GM18507 (cell line): ENCODE results near the gene MMEL1.

Source experiments
- DNase-seq: peaks from one replicate; pipeline ENCODE4 v3.0.0; 2011; ENCODE audit warnings: low read depth; ENCODE audit not compliant: insufficient read length; ENCODE audit errors: extremely low spot score
- FAIRE-seq: peaks from 2 replicates; lab custom pipeline; 2011; peaks lifted over from hg19 to GRCh38; lab: Jason Lieb, UNC

Gene MMEL1

DNA sequence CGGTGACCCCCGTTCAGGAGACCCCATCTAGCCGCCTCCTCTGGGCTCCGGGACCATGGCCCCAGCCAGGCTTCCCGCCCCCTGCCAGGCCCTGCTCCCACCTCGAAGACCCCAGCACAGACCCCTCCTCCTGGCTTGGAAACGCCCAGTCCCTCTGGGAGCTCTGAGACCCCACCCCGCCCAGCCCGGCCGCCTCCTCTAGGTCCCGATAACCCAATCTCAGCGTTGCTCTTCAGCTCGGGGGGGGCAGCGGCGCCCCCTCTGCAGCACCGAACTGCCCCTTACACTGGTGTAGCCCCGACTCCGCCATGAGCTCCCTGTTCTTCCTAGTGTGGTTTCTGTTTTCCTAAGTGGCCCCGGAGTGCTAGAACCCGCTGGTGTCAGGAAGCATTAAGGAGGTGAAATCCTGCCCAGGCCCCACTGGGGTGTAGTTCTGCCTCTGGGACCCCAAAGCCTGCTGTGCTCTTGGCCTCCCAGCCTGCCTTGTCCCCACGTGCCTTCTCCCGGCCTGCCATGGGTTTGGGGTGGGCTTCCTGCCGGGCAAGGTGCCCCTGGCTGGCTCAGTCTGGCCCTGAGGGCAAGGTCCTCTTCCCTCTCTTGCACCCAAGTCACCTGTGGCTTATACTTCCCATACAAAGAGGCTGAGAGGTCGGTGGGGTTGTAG lies 10.7 kb upstream of the MMEL1 start:
- DNase-seq (no peak), FAIRE-seq (no peak)

DNA sequence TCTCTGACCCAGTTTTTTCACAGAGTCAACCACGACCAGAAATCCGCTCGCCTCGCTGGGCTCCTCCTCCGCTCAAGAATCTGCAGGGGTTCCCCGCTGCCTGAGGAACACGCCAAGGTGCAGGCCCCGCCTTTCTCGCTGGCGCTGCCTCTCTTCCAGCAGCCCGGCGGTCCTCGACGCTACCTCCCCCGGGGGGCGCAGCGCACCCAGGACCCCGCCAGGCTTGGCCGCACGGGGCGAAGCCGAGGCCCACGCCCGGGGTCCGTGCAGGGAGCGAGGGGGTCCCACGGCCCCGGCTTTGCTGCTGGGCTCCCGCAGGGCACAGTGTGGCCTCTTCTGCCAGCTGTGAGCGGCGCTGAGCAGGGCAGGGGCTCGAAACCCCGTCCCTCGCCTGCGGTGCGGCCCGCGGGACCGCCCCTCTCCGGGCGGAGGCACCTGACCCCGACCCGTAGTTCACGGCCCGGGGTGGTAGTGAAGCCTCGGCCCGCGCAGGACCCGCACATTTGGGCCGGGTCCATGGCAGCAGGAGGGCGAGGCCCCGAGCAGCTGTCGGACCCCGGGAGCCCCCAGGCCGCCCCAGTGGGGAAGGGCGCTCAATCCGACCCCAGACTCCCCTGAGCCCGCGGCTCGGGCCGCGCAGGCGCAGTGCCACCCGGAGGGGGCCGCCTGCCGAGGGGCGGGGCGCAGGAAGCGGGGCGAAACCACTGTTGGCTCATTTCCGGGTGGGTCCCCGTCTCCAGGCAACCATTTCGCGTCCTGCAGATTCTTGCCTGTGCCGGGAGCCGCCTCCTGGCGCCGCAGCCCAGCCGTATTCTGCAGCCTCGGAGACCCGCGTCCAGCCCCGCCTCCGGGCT lies 10.0 kb upstream of the MMEL1 start:
- FAIRE-seq: peak; percentile 92
- peak; percentile 100 for DNase-seq

DNA sequence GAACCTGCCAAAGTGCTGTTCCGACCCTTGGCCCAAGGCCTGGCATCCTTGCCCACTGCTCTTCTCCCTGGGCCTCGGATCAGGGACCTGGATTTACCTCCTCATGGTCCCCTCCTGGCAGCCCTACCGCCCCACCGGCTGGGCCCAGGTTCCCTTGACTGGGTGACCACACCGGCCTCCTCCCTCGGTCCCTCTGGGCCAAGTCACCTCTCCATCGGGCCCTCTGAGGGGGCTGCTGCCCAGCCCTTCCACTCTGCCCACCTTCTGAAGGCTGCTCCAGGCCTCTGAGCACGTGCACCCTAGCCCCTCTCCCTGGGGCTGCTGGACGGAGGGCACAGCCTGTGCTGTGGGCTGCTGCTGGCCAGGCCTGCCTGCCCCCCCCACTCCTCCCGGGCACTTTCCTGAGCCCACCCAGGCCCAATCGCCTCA lies 9.3 kb upstream of the MMEL1 start:
- no peak for FAIRE-seq
- no peak for DNase-seq

DNA sequence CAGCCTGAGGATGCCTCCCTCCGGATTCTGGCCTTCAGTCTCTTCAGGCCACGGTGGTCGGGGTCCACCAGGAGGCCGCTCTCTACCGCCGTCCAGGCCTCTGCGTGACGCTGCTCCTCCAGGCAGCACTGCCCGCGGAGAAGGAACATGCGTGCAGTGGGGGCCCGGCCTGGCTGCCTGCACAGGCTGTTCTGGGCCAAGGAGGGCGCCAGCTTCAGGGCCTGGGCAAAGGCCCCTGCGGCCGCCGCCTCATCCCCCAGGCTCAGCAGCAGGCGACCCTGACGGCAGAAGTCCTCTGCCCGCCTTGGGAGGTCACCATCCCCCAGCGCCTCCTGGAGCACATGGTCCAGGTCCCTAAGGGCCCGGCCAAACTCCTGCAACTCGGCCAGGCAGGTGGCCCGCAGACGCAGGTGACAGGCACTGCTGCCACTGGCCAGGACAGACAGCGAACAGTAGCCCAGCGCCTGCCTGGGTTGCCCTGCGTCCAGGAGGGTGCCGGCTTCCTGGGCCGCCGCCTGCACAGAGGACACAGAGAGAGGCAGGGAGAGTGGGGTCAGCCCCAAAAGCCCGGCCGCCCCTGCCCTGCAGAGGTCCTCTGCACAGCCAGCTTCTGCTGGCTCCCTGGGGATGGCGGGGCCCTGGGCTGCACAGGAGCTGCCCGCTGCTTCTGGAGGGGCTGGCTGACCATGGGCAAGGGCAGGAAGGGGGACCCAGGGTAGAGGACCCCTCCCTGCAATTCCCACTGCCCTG lies 8.7 kb upstream of the MMEL1 start:
- FAIRE-seq (no peak), DNase-seq (no peak)

DNA sequence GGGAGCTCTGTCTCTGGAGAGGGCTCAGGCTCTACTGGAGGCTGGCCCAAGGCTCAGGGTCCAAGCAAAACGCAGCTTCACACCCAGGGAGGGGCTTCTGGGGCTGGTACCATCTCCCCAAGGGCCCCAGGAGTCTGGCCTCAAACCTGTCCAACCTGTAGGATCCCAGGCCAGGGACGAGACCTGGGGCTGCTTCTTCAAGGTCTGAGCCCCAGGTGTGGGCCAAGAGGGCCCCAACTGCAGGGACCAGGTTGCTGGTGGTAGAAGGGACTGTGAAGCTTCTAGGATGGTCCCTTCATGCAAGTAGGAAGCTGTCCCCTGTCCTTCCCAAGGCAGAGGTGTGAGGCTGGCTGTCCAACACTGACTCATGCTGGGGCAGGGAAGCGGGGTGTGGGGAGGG lies 7.8 kb upstream of the MMEL1 start:
- DNase-seq (no peak), FAIRE-seq (no peak)

DNA sequence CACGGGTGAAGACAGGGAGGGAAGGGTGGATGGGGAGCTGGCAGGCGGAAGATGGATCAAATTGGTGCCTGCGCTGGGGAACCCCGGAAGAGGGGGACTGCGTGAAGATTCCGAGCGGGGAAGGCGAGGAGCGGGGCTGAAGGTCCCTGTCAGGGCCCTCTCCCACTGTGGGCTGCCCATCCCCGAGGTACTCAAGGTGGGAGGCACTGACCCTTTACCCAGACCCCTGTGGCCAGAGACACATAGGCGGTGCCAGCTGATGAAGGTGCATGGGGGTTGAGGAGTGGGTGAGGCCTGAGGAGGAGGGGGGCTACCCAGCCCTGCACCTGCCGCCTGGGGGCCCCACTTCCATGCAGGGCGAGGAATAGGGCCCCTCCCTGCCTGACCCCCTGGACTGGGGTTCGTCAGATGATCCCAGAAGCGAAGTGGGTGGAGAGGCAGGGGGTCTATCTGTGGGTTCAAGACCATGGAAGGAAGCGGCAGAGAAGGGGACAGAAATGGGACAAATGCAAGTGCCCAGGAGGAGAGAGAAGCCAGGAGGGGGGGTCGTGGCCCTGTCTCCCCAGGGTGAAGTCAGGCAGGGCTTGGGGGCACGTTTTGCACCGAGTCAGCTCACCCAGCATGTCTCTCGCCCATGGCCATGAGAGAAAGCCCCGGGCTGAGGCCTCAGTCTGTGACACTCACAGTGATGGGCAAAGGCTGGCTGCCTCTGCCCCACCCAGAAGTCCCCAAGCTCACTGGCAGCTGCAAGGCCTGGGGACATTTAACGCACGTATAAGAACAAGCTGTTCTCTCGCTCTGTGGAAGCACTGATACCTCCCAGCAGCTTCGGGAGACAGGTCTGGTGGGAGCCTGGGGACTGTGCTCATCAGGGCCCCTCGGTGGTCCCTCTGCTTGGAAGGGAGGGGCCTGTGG lies 7.0 kb upstream of the MMEL1 start:
- DNase-seq (no peak), FAIRE-seq (no peak)

DNA sequence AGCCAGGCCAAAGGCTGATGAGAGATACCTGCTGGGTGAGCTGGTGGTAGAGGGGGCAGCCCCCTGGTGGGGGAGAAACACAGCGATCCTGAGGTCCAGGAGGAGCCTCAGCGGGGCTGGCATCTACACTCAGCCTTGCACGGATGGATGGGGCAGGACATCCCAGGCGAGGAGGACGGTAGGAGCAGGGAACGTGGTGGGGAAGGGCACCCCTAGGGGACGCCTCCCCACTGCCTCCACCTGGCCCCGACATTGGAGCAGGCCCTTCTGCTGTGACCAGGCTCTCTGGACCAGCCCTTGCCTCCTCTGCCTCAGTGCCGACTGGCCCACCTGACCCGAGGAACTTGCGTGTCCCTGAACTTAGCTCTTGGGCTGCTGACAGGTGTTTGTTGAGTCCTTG lies 6.4 kb upstream of the MMEL1 start:
- FAIRE-seq: no peak
- DNase-seq: no peak

DNA sequence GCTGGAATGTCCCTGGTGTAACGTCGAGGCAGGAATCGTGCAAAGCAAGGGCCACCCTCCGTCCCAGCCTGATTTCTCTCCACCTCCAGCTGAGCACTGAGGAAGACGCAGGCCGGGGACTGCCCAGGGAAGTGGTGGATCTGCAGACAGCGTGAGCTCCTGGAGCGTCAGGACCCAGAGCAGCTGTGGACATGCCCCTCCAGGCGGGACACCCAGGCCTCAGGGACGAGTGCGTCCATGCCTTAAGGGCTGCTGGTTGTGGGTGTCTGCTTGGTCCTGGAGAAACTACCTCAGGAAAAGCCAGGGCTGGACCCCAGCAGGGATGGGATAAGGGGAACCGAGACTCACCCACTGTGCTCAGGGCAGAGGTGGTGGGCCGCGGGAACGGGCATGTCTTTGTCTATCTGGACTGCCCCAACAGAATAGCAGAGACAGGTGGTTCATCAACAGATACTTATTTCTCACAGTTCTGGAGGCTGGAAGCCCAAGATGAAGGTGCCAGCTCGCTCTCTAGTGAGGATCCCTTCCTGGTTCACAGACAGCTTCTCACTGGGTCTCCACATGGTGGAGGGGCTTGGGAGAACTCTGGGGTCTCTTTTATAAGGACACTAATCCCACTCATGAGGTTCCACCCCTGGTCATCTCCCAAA lies 5.8 kb upstream of the MMEL1 start:
- no peak for FAIRE-seq
- DNase-seq: no peak

DNA sequence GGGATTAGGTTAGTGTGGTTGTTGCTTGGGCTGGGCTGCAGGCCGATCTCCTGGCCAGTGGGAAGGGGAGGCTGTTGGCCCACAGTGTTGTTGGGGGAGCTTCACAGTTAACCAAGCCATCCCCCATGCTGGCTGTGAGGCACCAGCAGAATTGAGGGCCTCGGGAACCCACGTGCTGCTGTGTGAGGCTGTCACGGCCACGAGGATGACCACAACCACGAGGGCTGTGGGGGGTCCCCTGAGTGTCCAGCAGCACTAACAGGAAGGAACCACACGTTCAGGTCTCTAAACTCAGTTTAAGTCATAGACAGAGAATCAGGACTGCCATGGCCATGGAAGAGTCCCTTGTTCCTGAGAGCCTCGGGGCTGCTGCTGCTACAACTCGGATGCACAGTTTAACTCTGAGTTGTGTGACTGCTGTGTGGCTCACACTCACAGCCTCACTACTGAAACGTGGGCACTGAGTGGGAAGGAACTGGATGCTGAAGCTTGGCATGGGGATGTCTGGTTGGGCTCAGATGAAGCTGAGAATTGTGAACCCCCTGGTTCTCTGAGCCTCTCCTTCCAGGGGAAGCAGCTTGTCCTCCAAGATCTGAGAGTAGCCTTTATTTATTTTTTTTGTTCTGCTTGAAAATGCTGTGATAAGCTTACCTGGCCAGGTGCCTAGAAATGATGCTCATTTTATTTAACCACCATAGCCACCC lies 4.8 kb upstream of the MMEL1 start:
- FAIRE-seq (no peak), DNase-seq (no peak)

DNA sequence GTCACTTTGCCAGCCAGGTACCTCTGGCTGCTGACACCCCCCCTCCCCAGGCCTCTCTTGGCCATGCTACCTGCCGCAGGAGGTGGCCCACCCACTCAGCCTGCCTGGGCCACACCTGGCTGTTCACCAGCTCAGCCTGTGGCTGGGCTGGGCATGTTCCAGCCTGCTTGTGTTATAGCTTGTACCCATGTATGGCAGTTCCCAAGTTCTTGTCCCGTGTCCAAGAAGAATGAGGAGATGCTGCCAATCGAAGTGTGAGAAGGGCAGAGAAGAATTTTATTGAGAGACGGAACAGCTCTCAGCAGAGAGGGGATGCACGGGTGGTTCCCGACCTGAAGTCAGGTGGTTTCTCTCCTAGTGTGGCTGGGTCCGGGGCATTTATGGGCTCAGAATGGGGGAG lies 3.9 kb upstream of the MMEL1 start:
- DNase-seq (no peak), FAIRE-seq (no peak)

DNA sequence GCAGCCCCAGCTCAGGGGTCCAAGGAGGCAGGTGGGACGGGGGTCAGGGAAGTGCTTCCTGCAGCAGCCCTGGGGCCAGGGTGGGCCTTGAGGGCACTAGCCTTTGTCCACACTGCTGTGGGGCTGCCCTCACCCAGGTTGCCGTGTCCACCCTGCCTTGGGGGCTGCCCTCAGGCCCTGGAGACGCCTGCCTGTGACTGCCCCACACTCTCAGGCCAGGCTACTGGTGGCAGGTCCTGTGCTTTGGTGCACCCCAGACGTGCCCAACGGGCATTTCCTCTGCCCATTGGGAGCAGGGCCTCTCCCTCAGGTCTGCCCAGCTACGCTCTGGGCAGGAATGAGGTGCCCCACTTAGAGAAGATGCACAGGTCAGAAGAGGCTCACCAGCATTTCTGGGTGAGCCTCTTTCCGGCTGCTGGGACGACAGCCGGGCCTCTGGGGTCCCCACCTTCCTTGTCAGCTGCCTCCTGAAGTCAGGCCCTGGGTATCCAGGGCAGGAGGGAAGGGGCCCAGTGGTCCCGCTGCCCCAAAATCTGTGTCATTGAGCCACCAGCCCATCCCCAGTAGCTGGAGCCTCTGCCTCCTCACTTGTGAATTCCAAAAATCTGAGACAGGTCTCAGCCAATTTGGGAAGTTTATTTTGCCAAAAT lies 2.7 kb upstream of the MMEL1 start:
- DNase-seq (no peak), FAIRE-seq (no peak)

DNA sequence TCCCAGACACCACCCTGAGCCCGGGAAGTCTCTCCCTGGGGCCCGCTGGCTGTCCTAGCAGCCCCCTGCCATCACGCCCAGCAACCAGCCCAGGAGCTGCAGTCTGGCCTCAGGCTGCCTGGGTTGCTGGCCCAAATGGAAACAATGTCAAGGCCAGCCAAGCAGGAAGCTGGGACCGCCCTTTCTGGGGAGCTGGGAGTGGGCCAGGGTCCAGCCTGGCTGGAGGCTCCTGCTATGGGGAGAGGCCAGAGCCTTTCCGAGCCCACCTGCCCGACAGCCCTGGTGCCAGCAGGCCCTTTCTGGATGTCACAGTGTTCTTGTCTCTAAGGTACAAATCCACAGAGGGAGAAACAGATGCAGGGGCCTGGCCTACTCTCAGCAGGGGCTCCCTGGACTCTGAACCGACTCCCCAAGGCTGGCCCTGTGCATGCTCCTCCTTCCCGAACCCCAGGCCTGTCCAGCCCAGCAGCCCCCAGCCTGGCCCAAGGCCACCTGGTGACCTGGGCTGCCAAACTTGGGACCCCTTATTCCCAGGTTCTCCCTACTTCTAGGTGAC lies 1.2 kb upstream of the MMEL1 start:
- FAIRE-seq (no peak), DNase-seq (no peak)

DNA sequence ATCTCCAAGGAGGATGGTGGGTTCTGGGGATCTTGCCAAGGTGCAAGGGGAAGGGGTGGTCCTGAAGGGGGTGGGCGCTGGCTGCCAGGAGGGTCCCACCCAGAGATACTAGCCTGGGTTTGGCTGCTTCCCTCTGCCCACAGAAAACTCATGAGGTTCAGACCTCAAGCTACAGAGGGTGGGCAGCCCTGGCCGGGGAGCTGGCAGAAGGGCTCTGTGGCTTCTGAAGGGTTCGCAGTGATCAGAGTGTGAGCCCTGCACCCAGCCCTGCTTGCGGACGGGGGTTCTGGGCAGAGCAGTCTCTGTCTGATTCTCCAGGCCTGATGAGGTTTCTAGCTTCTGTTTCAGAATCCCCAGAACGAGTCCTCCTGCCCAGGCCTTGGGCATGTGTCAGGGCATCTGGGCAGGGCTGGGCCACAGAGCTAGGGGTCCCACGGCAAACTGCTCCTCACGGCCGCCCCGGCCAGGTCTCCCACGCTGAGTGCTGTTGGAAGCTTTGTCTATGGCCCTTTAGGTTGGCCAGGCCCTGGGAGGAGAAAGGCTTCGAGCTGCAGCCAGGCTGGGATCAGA lies 635 bp upstream of the MMEL1 start:
- FAIRE-seq: no peak
- no peak for DNase-seq

DNA sequence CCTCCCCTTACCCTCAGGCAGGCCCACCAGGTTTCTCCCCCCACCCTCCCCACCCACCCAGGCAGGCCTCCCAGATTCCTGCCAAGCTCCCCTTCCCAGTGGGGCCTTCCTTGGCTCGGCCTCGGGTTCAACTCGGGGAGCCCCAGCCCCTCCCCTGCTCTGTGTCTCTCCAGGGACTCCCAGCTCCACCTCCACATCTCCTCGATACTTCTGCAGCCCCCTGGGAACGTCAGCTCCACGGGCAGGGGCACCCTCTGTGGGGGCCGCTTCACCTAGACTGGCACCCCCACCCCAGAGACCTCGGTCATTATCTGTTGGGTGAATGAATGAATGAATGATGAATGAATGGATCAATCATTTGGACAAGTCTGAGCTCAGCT lies 775 bp downstream of the MMEL1 start:
- DNase-seq (no peak), FAIRE-seq (no peak)

DNA sequence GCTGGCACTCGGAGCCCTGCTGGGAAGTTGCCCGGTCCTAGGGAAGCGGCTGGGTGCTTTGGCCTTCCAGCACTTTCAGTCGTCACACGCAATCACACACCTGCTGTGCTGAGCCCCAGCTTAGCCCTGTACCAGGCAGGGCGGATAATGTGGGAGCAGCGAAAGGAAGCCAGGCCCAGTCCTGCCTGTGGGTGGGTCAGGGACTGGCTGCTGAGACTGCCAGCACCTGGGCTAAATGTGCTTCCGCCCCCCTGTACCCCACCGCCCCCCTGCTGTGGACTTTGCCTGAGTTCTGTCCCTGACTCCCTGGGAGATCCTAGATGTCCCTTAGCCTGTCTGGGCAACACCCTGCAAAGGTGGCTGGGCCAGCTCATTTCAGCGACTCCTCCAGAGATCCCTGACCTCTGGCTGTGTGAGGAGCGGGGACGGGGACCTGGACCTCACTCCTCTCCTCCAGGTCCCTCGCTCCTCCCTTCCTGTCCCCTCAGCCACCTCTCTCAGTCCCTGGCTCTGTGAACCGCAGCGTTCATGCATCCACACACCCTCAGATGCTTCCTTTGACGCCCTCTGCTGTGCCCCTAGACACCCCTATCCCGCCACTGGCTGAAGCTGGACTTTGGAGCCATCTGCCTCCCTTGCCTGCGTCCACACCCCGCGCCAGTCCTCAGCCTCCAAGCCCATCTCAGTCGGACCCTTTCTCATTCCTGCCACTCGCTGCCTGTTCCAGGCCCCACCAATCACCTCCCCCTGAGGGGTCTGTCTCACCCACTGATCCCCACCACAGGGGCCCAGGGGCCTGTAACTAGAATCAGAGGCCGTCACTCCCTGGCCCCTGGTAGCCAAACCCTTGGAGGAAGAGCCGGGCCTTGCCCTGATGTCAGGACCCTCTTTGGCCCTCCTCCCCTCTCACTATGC lies 1.4 kb downstream of the MMEL1 start:
- DNase-seq (no peak), FAIRE-seq (no peak)

DNA sequence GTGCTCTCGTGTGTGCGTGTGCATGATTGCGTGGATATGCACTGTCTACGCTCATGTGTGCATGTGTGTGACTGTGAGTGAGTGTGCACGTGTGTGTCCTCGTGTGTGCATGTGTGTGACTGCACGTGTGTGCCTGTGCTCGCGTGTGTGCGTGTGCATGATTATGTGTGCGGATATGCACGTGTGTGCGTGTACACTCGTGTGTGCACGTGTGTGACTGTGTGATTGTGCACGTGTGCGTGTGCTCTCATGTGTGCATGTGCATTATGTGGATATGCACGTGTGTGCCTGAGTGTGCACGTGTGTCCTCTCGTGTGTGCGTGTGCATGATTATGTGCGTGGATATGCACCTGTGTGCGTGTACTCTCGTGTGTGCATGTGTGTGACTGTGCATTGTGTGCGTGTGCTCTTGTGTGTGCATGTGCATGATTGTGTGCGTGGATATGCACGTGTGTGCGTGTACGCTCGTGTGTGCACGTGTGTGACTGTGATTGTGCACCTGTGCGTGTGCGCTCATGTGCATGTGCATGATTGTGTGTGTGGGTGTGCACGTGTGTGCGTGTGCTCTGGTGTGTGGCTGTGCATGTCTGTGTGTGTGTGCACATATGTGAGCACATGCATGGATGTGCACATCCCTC lies 2.2 kb downstream of the MMEL1 start:
- FAIRE-seq (no peak), DNase-seq (no peak)
